IPS DF 4.7 (cell line): ENCODE results near the gene DOCK2.
"Not testable (repeated sequence)": the region's sequence is repeated elsewhere in the genome, so short reads cannot be mapped to it uniquely, and the experiment has no call there.

Experiments used
- DNase-seq: peaks from one replicate; pipeline ENCODE4 v3.0.0-alpha.2; 2013; ENCODE audit warnings: low spot score; ENCODE audit errors: extremely low read depth

DOCK2 gene

GRCh38 chr5:169811680-169812079, 174.6 kb downstream of the DOCK2 start:
- no peak for DNase-seq

- DNase-seq: no peak
Observed at GRCh38 chr5:169812786-169813185, 175.7 kb downstream of the DOCK2 start.

GRCh38 chr5:169814045-169814444, 177.0 kb downstream of the DOCK2 start:
- DNase-seq: no peak

- no peak for DNase-seq
Observed at GRCh38 chr5:169814522-169814921, 177.4 kb downstream of the DOCK2 start.

- DNase-seq: no peak
Observed at GRCh38 chr5:169817031-169817430, 180.0 kb downstream of the DOCK2 start.

- DNase-seq: no peak
Observed at GRCh38 chr5:169826618-169827017, 189.5 kb downstream of the DOCK2 start.

- no peak for DNase-seq
Observed at GRCh38 chr5:169827769-169828168, 190.7 kb downstream of the DOCK2 start.

GRCh38 chr5:169828385-169828784, 191.3 kb downstream of the DOCK2 start:
- no peak for DNase-seq

GRCh38 chr5:169831331-169831730, 194.3 kb downstream of the DOCK2 start:
- DNase-seq: no peak

- no peak for DNase-seq
Observed at GRCh38 chr5:169832304-169832703, 195.2 kb downstream of the DOCK2 start.

GRCh38 chr5:169832845-169833244, 195.8 kb downstream of the DOCK2 start:
- no peak for DNase-seq

- not testable (repeated sequence) for DNase-seq
Observed at GRCh38 chr5:169833681-169834292, 196.7 kb downstream of the DOCK2 start.

GRCh38 chr5:169834540-169834939, 197.5 kb downstream of the DOCK2 start:
- DNase-seq: not testable (repeated sequence)

GRCh38 chr5:169836835-169837536, 199.9 kb downstream of the DOCK2 start:
- no peak for DNase-seq

GRCh38 chr5:169837686-169838085, 200.6 kb downstream of the DOCK2 start:
- no peak for DNase-seq

- no peak for DNase-seq
Observed at GRCh38 chr5:169838688-169839087, 201.6 kb downstream of the DOCK2 start.

- no peak for DNase-seq
Observed at GRCh38 chr5:169840405-169840804, 203.3 kb downstream of the DOCK2 start.

- no peak for DNase-seq
Observed at GRCh38 chr5:169842699-169843098, 205.6 kb downstream of the DOCK2 start.

- DNase-seq: no peak
Observed at GRCh38 chr5:169847519-169847918, 210.4 kb downstream of the DOCK2 start.

GRCh38 chr5:169848271-169848670, 211.2 kb downstream of the DOCK2 start:
- DNase-seq: no peak

- DNase-seq: no peak
Observed at GRCh38 chr5:169848792-169849191, 211.7 kb downstream of the DOCK2 start.

GRCh38 chr5:169850409-169850808, 213.3 kb downstream of the DOCK2 start:
- DNase-seq: no peak

- no peak for DNase-seq
Observed at GRCh38 chr5:169851321-169851850, 214.3 kb downstream of the DOCK2 start.
